GM19043 (cell line): ENCODE results near the gene CYB561D2.

ENCODE experiments used
- ATAC-seq: cut with Tn5 transposase; IDR thresholded peaks from one replicate; pipeline ENCODE4 v1.9.1; 2021; ENCODE audit warnings: low read depth; ENCODE audit not compliant: unreplicated experiment

CYB561D2 gene

GRCh38 chr3:50385754-50386153 lies 35.1 kb downstream of the CYB561D2 start:
- no peak for ATAC-seq

GRCh38 chr3:50388016-50388719 lies 37.5 kb downstream of the CYB561D2 start:
- no peak for ATAC-seq

GRCh38 chr3:50388720-50389413 lies 38.2 kb downstream of the CYB561D2 start:
- ATAC-seq, result no peak

- no peak for ATAC-seq
These were observed 38.7 kb downstream of the CYB561D2 start for GRCh38 chr3:50389414-50389767.

DNA sequence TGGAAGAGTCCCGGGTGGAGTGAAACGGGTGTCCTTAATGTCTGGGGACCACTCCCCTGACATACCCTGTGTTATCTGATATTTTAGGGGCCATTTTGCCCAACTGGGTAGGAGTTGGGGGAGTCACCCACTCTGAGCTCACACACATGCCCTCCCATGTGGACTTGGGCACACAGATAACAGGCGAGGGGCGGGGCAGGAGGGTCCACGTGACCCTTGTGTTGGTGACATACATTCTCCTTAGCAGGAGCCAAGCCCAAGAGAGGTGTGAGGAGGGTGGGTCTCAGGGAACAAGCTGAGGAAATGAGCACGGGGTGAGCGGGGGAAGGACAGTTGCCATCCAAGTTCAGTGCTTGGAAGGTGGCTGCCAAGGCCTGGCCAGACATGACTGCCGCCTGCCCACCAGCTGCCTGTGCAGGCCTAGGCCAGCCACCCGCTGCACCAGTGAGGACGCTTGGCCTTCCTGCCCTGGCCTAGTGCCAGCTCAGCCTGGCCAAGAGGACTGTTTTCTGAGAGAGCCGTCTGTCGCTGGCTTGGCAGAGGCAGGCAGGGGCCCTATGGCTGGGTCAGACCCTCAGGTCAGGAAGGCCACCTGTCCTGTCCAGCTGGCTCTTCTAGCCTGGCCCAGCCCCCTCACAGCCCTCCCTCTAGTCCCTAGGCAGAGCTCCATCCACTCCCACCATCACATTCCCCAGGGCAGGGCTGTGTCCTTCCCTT lies 40.0 kb downstream of the CYB561D2 start:
- ATAC-seq, result no peak

DNA sequence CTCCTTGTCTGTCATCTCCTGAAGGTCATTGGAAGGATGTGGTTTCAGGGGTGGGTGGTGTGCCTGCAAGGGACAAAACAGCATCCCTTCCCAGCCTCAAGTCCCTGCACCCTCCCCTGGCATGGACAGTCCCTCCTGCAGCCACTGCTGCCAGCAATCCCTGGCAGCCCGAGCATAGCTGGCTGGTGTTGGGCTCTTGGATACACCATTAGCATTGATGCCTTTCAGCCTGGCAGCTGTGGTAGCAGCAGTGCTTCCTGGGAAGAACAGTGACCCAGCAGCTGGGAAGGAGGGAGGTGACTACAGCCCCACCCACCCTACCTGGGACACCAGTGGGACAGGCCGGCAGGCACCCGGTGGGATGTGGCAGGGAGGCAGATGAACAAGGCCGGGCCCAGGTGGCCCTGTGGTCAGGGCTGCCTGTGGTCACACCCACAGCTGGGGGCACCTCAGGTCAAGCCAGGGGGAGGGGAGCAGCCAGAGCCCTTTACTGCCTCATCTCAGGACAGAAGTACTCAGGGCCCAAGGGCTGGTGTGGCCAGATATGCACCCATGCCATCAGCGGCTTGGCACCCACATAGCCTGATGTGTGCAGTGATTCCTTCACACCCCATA lies 41.5 kb downstream of the CYB561D2 start:
- ATAC-seq, result no peak

GRCh38 chr3:50393061-50393460 lies 42.4 kb downstream of the CYB561D2 start:
- no peak for ATAC-seq

DNA sequence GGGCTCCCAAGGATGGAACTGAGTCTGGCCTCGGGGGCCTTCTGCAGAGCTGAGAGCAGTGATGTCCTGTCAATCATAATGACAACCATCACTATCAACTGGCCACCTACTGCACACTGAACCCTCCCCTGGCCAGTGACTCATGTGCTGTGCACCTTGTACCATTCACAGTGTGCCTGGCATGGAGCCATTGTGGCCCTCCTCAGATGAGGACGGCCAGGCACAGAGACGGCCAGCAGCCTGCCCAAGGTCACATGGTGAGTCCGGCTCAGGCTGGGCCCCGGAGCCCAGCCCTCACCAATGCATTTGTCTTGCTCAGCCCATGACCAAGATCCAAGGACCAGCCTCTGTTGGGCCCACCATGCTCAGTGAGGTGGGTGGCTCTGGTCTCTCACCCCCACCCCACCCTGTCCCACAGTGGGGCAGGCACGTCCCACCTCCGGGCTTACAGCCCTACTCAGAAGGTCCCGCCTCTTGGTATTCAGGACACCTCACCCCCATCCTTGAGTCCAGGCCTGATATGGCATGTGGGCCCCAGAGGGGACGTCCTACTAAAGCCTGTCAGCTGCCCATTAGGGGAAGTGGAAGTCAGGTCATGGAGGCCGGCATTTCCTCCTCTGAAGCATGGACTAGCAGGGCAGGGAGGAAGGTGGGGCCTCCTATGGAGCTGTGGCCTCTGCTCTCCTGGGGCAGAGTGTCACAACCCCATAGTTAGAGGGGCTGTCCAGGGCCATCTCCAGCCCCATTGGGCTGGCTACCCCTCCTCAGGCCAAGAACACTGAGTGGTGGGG lies 44.6 kb downstream of the CYB561D2 start:
- ATAC-seq, result no peak

- ATAC-seq, result no peak
These were observed 45.8 kb downstream of the CYB561D2 start for GRCh38 chr3:50396502-50396901.

- ATAC-seq, result no peak
These were observed 51.4 kb downstream of the CYB561D2 start for GRCh38 chr3:50401978-50402595.
